Gastrocnemius medialis (tissue), 4 donors: ENCODE measurements around the gene SURF1.
"Not testable (repeated sequence)": the region's sequence is repeated elsewhere in the genome, so short reads cannot be mapped to it uniquely, and the experiment has no call there.

Experiments used
- CTCF ChIP-seq, 5 experiments: fragments of 450-650 bp in 3 of 5; fragments of 200-600 bp in 2 of 5; sonication (generic) in 2 of 5; IDR thresholded peaks in 4 of 5; conservative IDR thresholded peaks in 1 of 5; 1 replicate in 4 of 5; 2 replicates in 1 of 5; pipeline ENCODE4 v1.5.1; 2016 to 2019; ENCODE audit warnings: antibody characterized with exemption in 5 of 5, mild to moderate bottlenecking in 3 of 5, moderate library complexity in 3 of 5
- POLR2A ChIP-seq, 2 donors: fragments of 450-650 bp; IDR thresholded peaks; one replicate each; pipeline ENCODE4 v1.6.1; 2017; ENCODE audit warnings: antibody characterized with exemption in 2 of 2, mild to moderate bottlenecking in 2 of 2, moderate library complexity in 2 of 2

DNA sequence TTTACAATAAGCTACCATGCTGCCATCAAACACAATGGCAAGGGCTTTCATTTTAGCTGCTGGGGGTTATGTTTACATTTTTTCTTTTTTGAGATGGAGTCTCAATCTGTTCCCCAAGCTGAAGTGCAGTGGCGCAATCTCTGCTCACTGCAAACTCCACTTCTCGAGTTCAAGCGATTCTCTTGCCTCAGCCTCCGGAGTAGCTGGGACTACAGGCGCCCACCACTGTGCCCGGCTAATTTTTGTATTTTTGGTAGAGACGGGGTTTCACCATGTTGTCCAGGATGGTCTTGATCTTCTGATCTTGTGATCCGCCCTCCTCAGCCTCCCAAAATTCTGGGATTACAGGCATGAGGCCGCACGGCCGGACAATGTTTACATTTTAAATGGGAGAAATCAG is 21.4 kb downstream of the SURF1 start:
- TF ChIP-seq CTCF (IDR thresholded peaks at IDR 0.05 in 4 of 5, conservative IDR thresholded peaks at IDR 0.05 in 1 of 5); POLR2A (IDR thresholded peaks at IDR 0.05): not testable (repeated sequence)
